Measurements from ENCODE around the gene MFSD12.

MFSD12 gene

GRCh38 chr19:3501780-3502179 lies 55.6 kb downstream of the MFSD12 start:
- H3K79me1 ChIP-seq (ENCODE audit: low read length), result peaks cover 20% of the 10 kb centered on the region
- no CpG with 5 or more reads among the region's 3 CpGs for WGBS (ENCODE audit: extremely low coverage, insufficient coverage, insufficient read length)
- no peak overlapping the region for H3K14ac ChIP-seq (ENCODE audit: low read length)
- H3K4me3 ChIP-seq (ENCODE audit: low read depth, low read length), result no peak overlapping the region
- peaks cover under 1 to 6% of the 10 kb centered on the region in 2 experiments for H3K36me3 ChIP-seq (ENCODE audit: control insufficient read depth in 1 of 2, insufficient read depth in 2 of 2, low read length in 2 of 2)
- no peak overlapping the region for H3K4ac ChIP-seq (ENCODE audit: low read depth, low read length)
- H3K9me3 ChIP-seq (ENCODE audit: insufficient read depth, low read depth, low read length), result no peaks in the 10 kb centered on the region
- no peak overlapping the region for H4K8ac ChIP-seq (ENCODE audit: low read depth, low read length)
- H4K12ac ChIP-seq (ENCODE audit: low read depth, low read length), result no peak overlapping the region
- no peak overlapping the region for H2BK120ac ChIP-seq (ENCODE audit: insufficient read depth, low read length, poor library complexity)
- no peaks in the 10 kb centered on the region for H3K27me3 ChIP-seq (ENCODE audit: insufficient read depth, low read length)
- H3K4me1 ChIP-seq (ENCODE audit: control insufficient read depth in 1 of 2, insufficient read depth in 2 of 2, low read length in 2 of 2), result peaks cover 0 to 6% of the 10 kb centered on the region in 2 experiments
- H3K9ac ChIP-seq (ENCODE audit: low read length), result no peak overlapping the region
- H2BK5ac ChIP-seq (ENCODE audit: low read depth, low read length, poor library complexity), result no peak overlapping the region
- H2AFZ ChIP-seq (ENCODE audit: insufficient read depth, low read length, poor library complexity), result no peak overlapping the region
- no peak overlapping the region for H3K18ac ChIP-seq (ENCODE audit: low read length)
- no peak overlapping the region for H2BK12ac ChIP-seq (ENCODE audit: low read length)
- H3K79me2 ChIP-seq (ENCODE audit: control insufficient read depth, insufficient read depth, low read length, poor library complexity), result peaks cover 19% of the 10 kb centered on the region
- no peak overlapping the region for H3K23ac ChIP-seq (ENCODE audit: low read length)
- H2AK5ac ChIP-seq (ENCODE audit: low read length), result no peak overlapping the region
- DNase-seq, result no peak
- H4K91ac ChIP-seq (ENCODE audit: low read depth, low read length), result no peak overlapping the region
- no peak overlapping the region for H3K27ac ChIP-seq (ENCODE audit: low read depth, low read length)
- no peak overlapping the region for H3K4me2 ChIP-seq (ENCODE audit: low read length)

DNA sequence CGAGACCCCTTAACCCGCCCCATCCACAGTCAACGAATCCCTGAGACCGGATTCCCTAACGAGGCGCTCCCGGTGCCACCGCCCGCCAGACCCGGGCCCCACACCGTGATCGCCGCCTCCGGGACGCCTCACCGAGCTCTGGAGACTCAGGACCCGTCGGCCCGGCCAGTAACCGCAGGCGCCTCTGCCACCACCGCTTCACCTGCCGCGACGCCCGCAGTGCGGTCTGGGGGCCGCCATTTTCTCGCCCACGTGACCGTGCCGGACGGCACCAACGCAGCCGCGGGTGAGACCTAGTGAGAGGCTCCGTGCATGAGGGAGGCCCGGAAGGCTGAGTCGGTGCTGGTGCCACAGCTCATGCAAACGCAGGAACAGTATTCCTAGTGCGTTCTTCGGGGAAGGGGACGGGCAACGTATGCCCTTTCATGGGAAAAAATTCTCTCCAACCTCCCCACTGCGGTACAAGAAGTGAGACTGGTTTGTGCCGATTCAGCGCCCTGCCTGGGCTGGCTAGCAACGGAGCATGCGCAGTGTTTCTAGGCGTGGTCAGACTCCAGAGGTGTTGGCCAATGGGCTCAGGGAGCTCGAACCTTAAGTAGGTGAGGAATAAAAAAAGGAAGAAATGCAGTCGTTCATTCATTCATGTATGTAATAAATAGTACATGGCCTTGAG lies 56.8 kb downstream of the MFSD12 start, which contains the start of gene DOHH:
Gene DOHH, minus strand, starts transcription at position 246 of the 673 bp plus-strand sequence. CDS start 3,860 bp downstream, outside the sequence.
- peak within 1 kb of the TSS; percentile 99 for H3K9ac ChIP-seq (ENCODE audit: low read length)
- WGBS (ENCODE audit: extremely low coverage, insufficient coverage, insufficient read length), result no CpG with 5 or more reads among the region's 52 CpGs
- DNase-seq, result peak; percentile 98 to 99
- peak within 1 kb of the TSS; percentile 98 for H2AFZ ChIP-seq (ENCODE audit: insufficient read depth, low read length, poor library complexity)
- H3K4me2 ChIP-seq (ENCODE audit: low read length), result peak within 1 kb of the TSS; percentile 84
- H3K27ac ChIP-seq (ENCODE audit: low read depth, low read length), result peak within 1 kb of the TSS; percentile 94
- peak within 1 kb of the TSS; percentile 89 for H4K12ac ChIP-seq (ENCODE audit: low read depth, low read length)
- peaks cover 10% of the 10 kb centered on the region for H3K79me2 ChIP-seq (ENCODE audit: control insufficient read depth, insufficient read depth, low read length, poor library complexity)
- H3K18ac ChIP-seq (ENCODE audit: low read length), result peak within 1 kb of the TSS; percentile 97
- peaks cover 10 to 17% of the 10 kb centered on the region in 2 experiments for H3K36me3 ChIP-seq (ENCODE audit: control insufficient read depth in 1 of 2, insufficient read depth in 2 of 2, low read length in 2 of 2)
- H3K4ac ChIP-seq (ENCODE audit: low read depth, low read length), result peak within 1 kb of the TSS; percentile 95
- peaks cover 0 to 6% of the 10 kb centered on the region in 2 experiments for H3K4me1 ChIP-seq (ENCODE audit: control insufficient read depth in 1 of 2, insufficient read depth in 2 of 2, low read length in 2 of 2)
- H2AK5ac ChIP-seq (ENCODE audit: low read length), result peak within 1 kb of the TSS; percentile 33
- peaks cover 12% of the 10 kb centered on the region for H3K79me1 ChIP-seq (ENCODE audit: low read length)
- peak within 1 kb of the TSS; percentile 99 for H2BK5ac ChIP-seq (ENCODE audit: low read depth, low read length, poor library complexity)
- H2BK12ac ChIP-seq (ENCODE audit: low read length), result peak within 1 kb of the TSS; percentile 92
- peak within 1 kb of the TSS; percentile 99 for H3K14ac ChIP-seq (ENCODE audit: low read length)
- peak within 1 kb of the TSS; percentile 99 for H4K91ac ChIP-seq (ENCODE audit: low read depth, low read length)
- peak within 1 kb of the TSS; percentile 89 for H3K4me3 ChIP-seq (ENCODE audit: low read depth, low read length)
- H3K27me3 ChIP-seq (ENCODE audit: insufficient read depth, low read length), result no peaks in the 10 kb centered on the region
- peak within 1 kb of the TSS; percentile 99 for H2BK120ac ChIP-seq (ENCODE audit: insufficient read depth, low read length, poor library complexity)
- no peak within 1 kb of the TSS for H3K23ac ChIP-seq (ENCODE audit: low read length)
- no peaks in the 10 kb centered on the region for H3K9me3 ChIP-seq (ENCODE audit: insufficient read depth, low read depth, low read length)
- peak within 1 kb of the TSS; percentile 95 for H4K8ac ChIP-seq (ENCODE audit: low read depth, low read length)

DNA sequence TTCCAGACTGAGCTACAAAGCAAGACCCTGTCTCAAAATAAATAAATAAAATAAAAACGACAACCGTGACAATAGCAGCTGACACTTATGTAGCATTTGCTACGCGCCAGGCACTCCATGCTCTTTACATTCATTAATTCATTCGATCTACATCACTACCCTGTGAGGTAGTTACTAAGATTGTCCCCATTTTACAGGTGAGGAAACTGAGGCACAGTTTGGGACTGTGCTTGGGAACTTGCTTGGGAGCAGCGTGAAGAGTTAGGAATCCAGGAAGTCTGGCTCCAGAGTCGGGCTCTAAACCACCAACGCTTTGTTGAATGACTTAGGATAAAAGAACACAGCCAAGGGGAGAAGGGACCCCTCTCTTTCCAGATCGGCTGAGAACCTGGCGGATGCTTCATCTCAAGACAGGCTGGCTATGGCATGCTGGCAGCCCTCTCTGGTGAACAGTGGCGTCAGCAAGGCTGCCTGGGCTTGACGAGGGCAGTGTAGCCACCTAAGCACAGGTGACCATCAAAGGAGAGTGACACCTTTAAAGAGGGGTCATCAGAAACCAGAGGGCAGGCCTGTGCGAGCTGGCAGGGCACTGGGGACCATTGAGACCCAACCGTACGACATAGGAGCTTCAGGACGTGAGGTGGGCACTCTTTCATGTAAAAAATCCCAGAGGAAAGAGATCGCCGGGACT lies 57.5 kb downstream of the MFSD12 start:
- peaks cover 0 to 6% of the 10 kb centered on the region in 2 experiments for H3K4me1 ChIP-seq (ENCODE audit: control insufficient read depth in 1 of 2, insufficient read depth in 2 of 2, low read length in 2 of 2)
- no CpG with 5 or more reads among the region's 18 CpGs for WGBS (ENCODE audit: extremely low coverage, insufficient coverage, insufficient read length)
- no peak overlapping the region for H3K27ac ChIP-seq (ENCODE audit: low read depth, low read length)
- peaks cover 14 to 20% of the 10 kb centered on the region in 2 experiments for H3K36me3 ChIP-seq (ENCODE audit: control insufficient read depth in 1 of 2, insufficient read depth in 2 of 2, low read length in 2 of 2)
- H2AFZ ChIP-seq (ENCODE audit: insufficient read depth, low read length, poor library complexity), result peak overlapping the region; percentile 98
- H4K12ac ChIP-seq (ENCODE audit: low read depth, low read length), result peak overlapping the region; percentile 89
- H2BK120ac ChIP-seq (ENCODE audit: insufficient read depth, low read length, poor library complexity), result peak overlapping the region; percentile 99
- H3K4me3 ChIP-seq (ENCODE audit: low read depth, low read length), result peak overlapping the region; percentile 89
- H3K9me3 ChIP-seq (ENCODE audit: insufficient read depth, low read depth, low read length), result no peaks in the 10 kb centered on the region
- H3K79me1 ChIP-seq (ENCODE audit: low read length), result peaks cover 9% of the 10 kb centered on the region
- peak overlapping the region; percentile 99 for H3K14ac ChIP-seq (ENCODE audit: low read length)
- peak overlapping the region; percentile 99 for H2BK5ac ChIP-seq (ENCODE audit: low read depth, low read length, poor library complexity)
- no peak for DNase-seq
- H3K79me2 ChIP-seq (ENCODE audit: control insufficient read depth, insufficient read depth, low read length, poor library complexity), result peaks cover 9% of the 10 kb centered on the region
- peak overlapping the region; percentile 97 for H3K18ac ChIP-seq (ENCODE audit: low read length)
- H3K4ac ChIP-seq (ENCODE audit: low read depth, low read length), result peak overlapping the region; percentile 83
- H4K91ac ChIP-seq (ENCODE audit: low read depth, low read length), result peak overlapping the region; percentile 99
- H3K23ac ChIP-seq (ENCODE audit: low read length), result no peak overlapping the region
- H2BK12ac ChIP-seq (ENCODE audit: low read length), result no peak overlapping the region
- H3K9ac ChIP-seq (ENCODE audit: low read length), result peak overlapping the region; percentile 81
- no peaks in the 10 kb centered on the region for H3K27me3 ChIP-seq (ENCODE audit: insufficient read depth, low read length)
- peak overlapping the region; percentile 33 for H2AK5ac ChIP-seq (ENCODE audit: low read length)
- H3K4me2 ChIP-seq (ENCODE audit: low read length), result peak overlapping the region; percentile 84
- peak overlapping the region; percentile 95 for H4K8ac ChIP-seq (ENCODE audit: low read depth, low read length)

DNA sequence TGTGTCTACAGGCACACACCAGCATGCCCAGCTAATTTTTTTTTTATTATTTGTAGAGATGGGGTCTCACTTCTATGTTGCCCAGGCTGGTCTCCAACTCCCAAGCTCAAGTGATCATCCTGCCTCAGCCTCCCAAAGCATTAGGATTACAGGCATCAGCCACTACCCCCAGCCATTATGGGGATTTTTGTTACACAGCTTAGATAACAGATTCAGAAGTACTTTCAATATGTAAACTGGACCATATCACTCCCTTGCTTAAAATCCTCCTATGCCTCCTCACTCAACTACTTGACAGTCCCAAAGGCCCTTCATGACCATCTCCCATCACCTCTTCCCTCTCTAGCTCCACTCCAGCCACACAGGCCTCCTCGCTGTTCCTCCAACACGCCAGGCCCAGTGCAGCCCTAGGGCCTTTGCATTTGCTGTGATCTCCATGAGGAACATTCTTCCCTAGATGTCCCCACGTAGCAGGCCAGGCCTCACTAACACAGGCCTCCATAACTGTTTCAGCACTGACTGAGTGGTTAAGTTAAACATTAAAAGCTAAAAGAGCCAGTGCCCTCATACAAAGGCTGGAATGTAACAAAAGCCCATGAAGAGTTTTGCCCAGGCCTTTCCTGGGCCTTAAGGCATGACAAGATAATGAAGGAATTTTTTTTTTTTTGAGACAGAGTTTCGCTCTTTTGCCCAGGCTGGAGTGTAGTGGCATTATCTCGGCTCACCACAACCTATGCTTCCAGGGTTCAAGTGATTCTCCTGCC lies 59.4 kb downstream of the MFSD12 start:
- DNase-seq, result no peak
- Histone ChIP-seq H4K12ac (ENCODE audit: low read depth, low read length) (no peak overlapping the region), H3K23ac (ENCODE audit: low read length) (no peak overlapping the region), H3K27ac (ENCODE audit: low read depth, low read length) (no peak overlapping the region), H2BK5ac (ENCODE audit: low read depth, low read length, poor library complexity) (no peak overlapping the region), H3K4ac (ENCODE audit: low read depth, low read length) (no peak overlapping the region), H2AK5ac (ENCODE audit: low read length) (no peak overlapping the region), H2AFZ (ENCODE audit: insufficient read depth, low read length, poor library complexity) (no peak overlapping the region), H4K91ac (ENCODE audit: low read depth, low read length) (no peak overlapping the region), H2BK12ac (ENCODE audit: low read length) (no peak overlapping the region), H3K79me2 (ENCODE audit: control insufficient read depth, insufficient read depth, low read length, poor library complexity) (peaks cover 9% of the 10 kb centered on the region), H3K79me1 (ENCODE audit: low read length) (peaks cover 9% of the 10 kb centered on the region), H2BK120ac (ENCODE audit: insufficient read depth, low read length, poor library complexity) (no peak overlapping the region), H3K9me3 (ENCODE audit: insufficient read depth, low read depth, low read length) (no peaks in the 10 kb centered on the region), H3K27me3 (ENCODE audit: insufficient read depth, low read length) (no peaks in the 10 kb centered on the region), H3K9ac (ENCODE audit: low read length) (no peak overlapping the region), H3K4me1 (ENCODE audit: control insufficient read depth in 1 of 2, insufficient read depth in 2 of 2, low read length in 2 of 2) (peaks cover 0 to 6% of the 10 kb centered on the region in 2 experiments), H4K8ac (ENCODE audit: low read depth, low read length) (no peak overlapping the region), H3K4me2 (ENCODE audit: low read length) (no peak overlapping the region), H3K36me3 (ENCODE audit: control insufficient read depth in 1 of 2, insufficient read depth in 2 of 2, low read length in 2 of 2) (peaks cover 27 to 35% of the 10 kb centered on the region in 2 experiments), H3K18ac (ENCODE audit: low read length) (peak overlapping the region; percentile 17), H3K4me3 (ENCODE audit: low read depth, low read length) (no peak overlapping the region), H3K14ac (ENCODE audit: low read length) (no peak overlapping the region)
- WGBS (ENCODE audit: extremely low coverage, insufficient coverage, insufficient read length), result no CpG with 5 or more reads among the region's 5 CpGs

Measured in trophoblast cell (in vitro differentiated cells and primary cell).